NB4 (cell line): ENCODE measurements around the gene SUPT20HL1.

ENCODE experiments used
- DNase-seq: peaks from one replicate; pipeline ENCODE4 v3.0.0; 2010; ENCODE audit warnings: low read depth
- H3K4me3 ChIP-seq: one replicate; pipeline ENCODE4 v1.5.1; 2011; ENCODE audit warnings: mild to moderate bottlenecking, low read depth, low read length, moderate library complexity
- CTCF ChIP-seq: IDR thresholded peaks from one replicate; pipeline ENCODE4 v1.5.1; 2012; ENCODE audit warnings: low read depth, low read length
- MYC ChIP-seq: IDR thresholded peaks from 2 replicates; pipeline ENCODE4 v1.6.1; 2011; ENCODE audit warnings: low read depth, low read length
- POLR2A ChIP-seq: IDR thresholded peaks from 2 replicates; pipeline ENCODE4 v1.6.1; 2011; ENCODE audit warnings: mild to moderate bottlenecking; ENCODE audit not compliant: insufficient read length; ENCODE audit errors: extremely low read depth
- TF ChIP-seq, protein P1 (sequence below): IDR thresholded peaks from 2 replicates; pipeline ENCODE4 v1.6.1; 2011; ENCODE audit warnings: low read depth, low read length

Gene SUPT20HL1

GRCh38 chrX:24321741-24322395 is 38.6 kb upstream of the SUPT20HL1 start:
- TF ChIP-seq POLR2A (no peak), MYC (no peak), CTCF (no peak)
- TF ChIP-seq, protein P1, sequence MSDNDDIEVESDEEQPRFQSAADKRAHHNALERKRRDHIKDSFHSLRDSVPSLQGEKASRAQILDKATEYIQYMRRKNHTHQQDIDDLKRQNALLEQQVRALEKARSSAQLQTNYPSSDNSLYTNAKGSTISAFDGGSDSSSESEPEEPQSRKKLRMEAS = no peak
- no peak overlapping the region for H3K4me3 ChIP-seq
- DNase-seq = no peak

DNA sequence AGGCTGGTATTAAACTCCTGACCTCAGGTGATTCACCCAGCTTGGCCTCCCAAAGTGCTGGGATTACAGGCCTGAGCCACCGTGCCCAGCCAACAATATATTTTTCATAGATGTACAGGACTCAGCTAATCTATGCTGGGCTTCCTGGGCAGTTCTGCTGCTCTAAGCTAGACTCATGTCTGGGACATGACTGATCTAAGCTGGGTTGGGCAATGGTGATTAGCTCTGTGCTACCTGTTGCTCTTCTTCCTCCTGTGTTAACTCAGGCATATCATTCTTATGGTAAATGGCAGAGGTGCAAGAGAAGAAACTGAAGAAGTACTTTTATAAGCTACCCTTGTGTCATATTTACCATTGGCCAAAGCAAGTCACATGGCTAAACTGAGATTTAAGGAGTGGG is 35.2 kb upstream of the SUPT20HL1 start:
- no peak overlapping the region for H3K4me3 ChIP-seq
- no peak for DNase-seq
- no peak for TF ChIP-seq CTCF

GRCh38 chrX:24332878-24333277 is 27.6 kb upstream of the SUPT20HL1 start:
- TF ChIP-seq, protein P1 = no peak
- TF ChIP-seq MYC = no peak
- TF ChIP-seq POLR2A = no peak
- no peak for TF ChIP-seq CTCF
- H3K4me3 ChIP-seq = no peak overlapping the region
- DNase-seq = peak; percentile 28

DNA sequence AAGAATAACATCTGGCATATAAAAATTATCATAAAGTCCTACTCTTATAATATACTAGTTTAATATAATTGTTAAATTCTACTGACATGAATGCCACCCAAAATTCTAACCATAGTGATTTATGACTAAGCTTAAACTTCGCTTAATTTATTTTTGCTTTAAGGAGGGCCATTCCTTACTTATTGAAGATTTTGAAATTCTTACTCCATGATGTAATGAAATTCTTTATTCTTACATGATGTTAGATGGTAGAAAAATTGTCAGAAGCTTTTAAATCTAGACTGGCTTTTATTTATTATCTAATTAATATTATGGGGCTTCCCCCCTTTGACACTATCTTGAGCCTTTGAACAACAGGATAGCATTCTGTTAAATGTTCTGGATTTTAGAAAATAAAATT is 27.1 kb upstream of the SUPT20HL1 start:
- no peak for TF ChIP-seq MYC
- TF ChIP-seq POLR2A = no peak
- TF ChIP-seq, protein P1 = no peak
- TF ChIP-seq CTCF = no peak
- H3K4me3 ChIP-seq = no peak overlapping the region
- no peak for DNase-seq

DNA sequence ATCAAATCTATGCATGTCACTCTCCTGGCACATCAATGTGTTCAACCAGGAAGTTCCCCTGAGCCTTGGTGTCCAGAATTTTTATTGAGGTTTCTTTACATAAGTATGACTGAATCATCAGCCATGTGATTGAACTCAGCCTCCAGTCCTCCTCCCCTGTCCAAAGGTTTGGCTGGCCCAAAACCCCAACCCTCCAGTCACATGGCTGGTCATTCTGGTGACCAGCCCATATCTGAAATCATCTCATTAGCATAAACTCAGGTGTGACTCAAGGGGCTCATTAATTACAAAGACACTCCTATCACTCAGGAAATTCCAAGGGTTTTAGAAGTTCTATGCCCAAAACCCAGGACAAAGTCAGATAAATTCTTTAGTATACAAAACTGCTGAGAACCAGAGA is 26.0 kb upstream of the SUPT20HL1 start:
- TF ChIP-seq, protein P1 = no peak
- TF ChIP-seq CTCF = no peak
- no peak for TF ChIP-seq MYC
- TF ChIP-seq POLR2A = no peak
- no peak for DNase-seq
- no peak overlapping the region for H3K4me3 ChIP-seq

- DNase-seq = no peak
- TF ChIP-seq, protein P1 = no peak
- TF ChIP-seq POLR2A = no peak
- no peak for TF ChIP-seq MYC
- no peak for TF ChIP-seq CTCF
- no peak overlapping the region for H3K4me3 ChIP-seq
These were observed 24.6 kb upstream of the SUPT20HL1 start for GRCh38 chrX:24335871-24336270.
